DOHH2 (cell line): ENCODE results near the gene DOCK10.

Experiments used
- H3F3A ChIP-seq: fragments of 200-600 bp; sonication (generic), shearing (Covaris generic); 2 replicates; pipeline ENCODE4 v1.6.0; 2016; ENCODE audit warnings: antibody characterized with exemption, mild to moderate bottlenecking; ENCODE audit not compliant: control insufficient read depth, insufficient read depth
- H3K27ac ChIP-seq: fragments of 200-600 bp; sonication (generic); 2 replicates; pipeline ENCODE4 v1.5.1; 2014; ENCODE audit warnings: low read depth, mild to moderate bottlenecking, low read length, moderate library complexity
- H3K27me3 ChIP-seq: fragments of 200-600 bp; sonication (generic); 2 replicates; pipeline ENCODE4 v1.6.1; 2014; ENCODE audit warnings: mild to moderate bottlenecking, low read length, mixed read lengths; ENCODE audit not compliant: control insufficient read depth
- H3K36me3 ChIP-seq: fragments of 200-600 bp; sonication (generic); 2 replicates; pipeline ENCODE4 v1.6.1; 2014; ENCODE audit warnings: mild to moderate bottlenecking, low read length, moderate library complexity, mixed read lengths; ENCODE audit not compliant: control insufficient read depth
- H3K4me1 ChIP-seq: fragments of 200-600 bp; sonication (generic); 2 replicates; pipeline ENCODE4 v1.6.1; 2014; ENCODE audit warnings: mild to moderate bottlenecking, low read length, mixed read lengths; ENCODE audit not compliant: control insufficient read depth
- H3K4me2 ChIP-seq: fragments of 200-600 bp; sonication (generic); 2 replicates; pipeline ENCODE4 v1.6.0; 2014; ENCODE audit warnings: mild to moderate bottlenecking, low read length, moderate library complexity
- H3K4me3 ChIP-seq: fragments of 200-600 bp; sonication (generic); 2 replicates; pipeline ENCODE4 v1.5.1; 2014; ENCODE audit warnings: mild to moderate bottlenecking, low read length, mixed read lengths
- H3K79me2 ChIP-seq: fragments of 200-600 bp; sonication (generic); 2 replicates; pipeline ENCODE4 v1.6.1; 2014; ENCODE audit warnings: mild to moderate bottlenecking, low read length, mixed read lengths; ENCODE audit not compliant: control insufficient read depth
- H3K9me2 ChIP-seq: fragments of 200-600 bp; sonication (generic); replicated peaks from 2 replicates; pipeline ENCODE4 v1.6.1; 2014; ENCODE audit warnings: mild to moderate bottlenecking, low read length, mixed read lengths; ENCODE audit not compliant: control insufficient read depth
- H3K9me3 ChIP-seq: fragments of 200-600 bp; sonication (generic); 2 replicates; pipeline ENCODE4 v1.6.1; 2014; ENCODE audit warnings: antibody characterized with exemption, low read length, mixed read lengths; ENCODE audit not compliant: control insufficient read depth, insufficient read depth
- H4K20me1 ChIP-seq: fragments of 200-600 bp; sonication (generic); 2 replicates; pipeline ENCODE4 v1.6.0; 2014; ENCODE audit warnings: low read depth, mild to moderate bottlenecking, antibody characterized with exemption, low read length, moderate library complexity; ENCODE audit not compliant: control insufficient read depth, insufficient read depth
- CTCF ChIP-seq: fragments of 200-600 bp; sonication (generic); IDR thresholded peaks from one replicate; pipeline ENCODE4 v1.5.1; 2014; ENCODE audit warnings: antibody characterized with exemption, mild to moderate bottlenecking, low read depth, low read length; ENCODE audit not compliant: poor library complexity, severe bottlenecking
- EZH2phosphoT487 ChIP-seq: fragments of 200-600 bp; sonication (generic); IDR thresholded peaks from 2 replicates; pipeline ENCODE4 v1.6.1; 2017; ENCODE audit warnings: borderline replicate concordance, mild to moderate bottlenecking, antibody characterized with exemption, low read length, moderate library complexity, mixed read lengths

DOCK10 gene

GRCh38 chr2:224769489-224769888 lies 272.8 kb downstream of the DOCK10 start:
- TF ChIP-seq CTCF (no peak), EZH2phosphoT487 (no peak)
- peak overlapping the region; percentile 2; the same call in 1 of the 2 replicates for H3K4me2 ChIP-seq
- H3K27me3 ChIP-seq, result no peaks in the 10 kb centered on the region
- no peaks in the 10 kb centered on the region for H3K9me2 ChIP-seq
- H3K79me2 ChIP-seq, result no peaks in the 10 kb centered on the region
- H3K4me3 ChIP-seq, result no peak overlapping the region
- H3K4me1 ChIP-seq, result peaks cover 45% of the 10 kb centered on the region
- no peaks in the 10 kb centered on the region for H4K20me1 ChIP-seq
- H3K36me3 ChIP-seq, result peaks cover 21% of the 10 kb centered on the region
- no peak overlapping the region for H3K27ac ChIP-seq
- H3F3A ChIP-seq, result 0 out of 2 replicates have a peak, but pooled peaks cover 4% of the 10 kb centered on the region
- H3K9me3 ChIP-seq, result peaks cover 13% of the 10 kb centered on the region; the same call in 1 of the 2 replicates

- Histone ChIP-seq H3K4me3 (peak overlapping the region; percentile 48), H3K4me2 (peak overlapping the region; percentile 60), H3F3A (0 out of 2 replicates have a peak, but pooled peaks cover 4% of the 10 kb centered on the region), H3K9me3 (peaks cover 8% of the 10 kb centered on the region; the same call in 1 of the 2 replicates), H3K36me3 (peaks cover 18% of the 10 kb centered on the region), H3K27ac (peak overlapping the region; percentile 55), H4K20me1 (no peaks in the 10 kb centered on the region), H3K9me2 (no peaks in the 10 kb centered on the region), H3K27me3 (no peaks in the 10 kb centered on the region), H3K4me1 (peaks cover 44% of the 10 kb centered on the region), H3K79me2 (no peaks in the 10 kb centered on the region)
- TF ChIP-seq EZH2phosphoT487 (no peak), CTCF (no peak)
These were observed 277.6 kb downstream of the DOCK10 start for GRCh38 chr2:224764565-224765236.

GRCh38 chr2:224757934-224758548 lies 284.2 kb downstream of the DOCK10 start:
- Histone ChIP-seq H3K4me3 (no peak overlapping the region), H4K20me1 (no peaks in the 10 kb centered on the region), H3K79me2 (no peaks in the 10 kb centered on the region), H3K36me3 (no peaks in the 10 kb centered on the region), H3K4me1 (peaks cover 2% of the 10 kb centered on the region; the same call in 1 of the 2 replicates), H3K9me2 (no peaks in the 10 kb centered on the region), H3K27me3 (no peaks in the 10 kb centered on the region), H3F3A (no peaks in the 10 kb centered on the region), H3K9me3 (peaks cover 21% of the 10 kb centered on the region), H3K27ac (no peak overlapping the region), H3K4me2 (no peak overlapping the region)
- TF ChIP-seq CTCF (no peak), EZH2phosphoT487 (no peak)
